Measurements from ENCODE around the gene DLAT.
"Not testable (repeated sequence)": the region's sequence is repeated elsewhere in the genome, so short reads cannot be mapped to it uniquely, and the experiment has no call there.

Gene DLAT

DNA sequence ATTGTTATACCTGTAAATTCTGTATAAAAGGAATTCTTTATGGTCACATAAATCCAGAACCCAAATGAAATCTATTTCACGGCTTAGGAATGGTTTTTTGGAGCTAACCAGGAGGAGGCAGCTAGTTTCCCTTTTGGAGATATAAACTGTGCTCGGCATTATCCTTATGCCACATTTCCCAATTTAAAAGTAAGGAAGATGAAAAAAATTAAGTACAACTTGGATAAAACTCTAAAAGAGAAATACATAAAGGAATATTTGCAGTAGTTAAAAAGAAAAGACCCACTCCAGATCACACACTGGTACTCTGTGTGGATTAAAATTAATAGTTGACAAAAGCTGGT is 17.7 kb downstream of the DLAT start:
- H3F3A ChIP-seq (ENCODE audit: insufficient read depth), result 0 out of 2 replicates have a peak, but pooled peaks cover 4% of the 10 kb centered on the region
- H3K4me3 ChIP-seq (ENCODE audit: insufficient read depth, low read length, poor library complexity, severe bottlenecking), result no peak overlapping the region
- H3K4me2 ChIP-seq (ENCODE audit: low read depth, low read length, poor library complexity, severe bottlenecking), result no peak overlapping the region
- H4K20me1 ChIP-seq (ENCODE audit: low read depth, low read length), result no peaks in the 10 kb centered on the region
- TF ChIP-seq, protein P1, sequence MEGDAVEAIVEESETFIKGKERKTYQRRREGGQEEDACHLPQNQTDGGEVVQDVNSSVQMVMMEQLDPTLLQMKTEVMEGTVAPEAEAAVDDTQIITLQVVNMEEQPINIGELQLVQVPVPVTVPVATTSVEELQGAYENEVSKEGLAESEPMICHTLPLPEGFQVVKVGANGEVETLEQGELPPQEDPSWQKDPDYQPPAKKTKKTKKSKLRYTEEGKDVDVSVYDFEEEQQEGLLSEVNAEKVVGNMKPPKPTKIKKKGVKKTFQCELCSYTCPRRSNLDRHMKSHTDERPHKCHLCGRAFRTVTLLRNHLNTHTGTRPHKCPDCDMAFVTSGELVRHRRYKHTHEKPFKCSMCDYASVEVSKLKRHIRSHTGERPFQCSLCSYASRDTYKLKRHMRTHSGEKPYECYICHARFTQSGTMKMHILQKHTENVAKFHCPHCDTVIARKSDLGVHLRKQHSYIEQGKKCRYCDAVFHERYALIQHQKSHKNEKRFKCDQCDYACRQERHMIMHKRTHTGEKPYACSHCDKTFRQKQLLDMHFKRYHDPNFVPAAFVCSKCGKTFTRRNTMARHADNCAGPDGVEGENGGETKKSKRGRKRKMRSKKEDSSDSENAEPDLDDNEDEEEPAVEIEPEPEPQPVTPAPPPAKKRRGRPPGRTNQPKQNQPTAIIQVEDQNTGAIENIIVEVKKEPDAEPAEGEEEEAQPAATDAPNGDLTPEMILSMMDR (IDR thresholded peaks at IDR 0.05; ENCODE audit: insufficient read depth, low read length, poor library complexity, severe bottlenecking), result no peak
- no peak for TF ChIP-seq EZH2phosphoT487 (conservative IDR thresholded peaks at IDR 0.05; ENCODE audit: low read length)
- peaks cover 44% of the 10 kb centered on the region for H3K36me3 ChIP-seq (ENCODE audit: low read length)
- H3K79me2 ChIP-seq (ENCODE audit: insufficient read depth, low read length), result no peaks in the 10 kb centered on the region
- no peaks in the 10 kb centered on the region for H3K9me2 ChIP-seq (replicated peaks; ENCODE audit: insufficient read depth, low read length)
- H3K27ac ChIP-seq (ENCODE audit: low read depth, low read length), result no peak overlapping the region
- no peaks in the 10 kb centered on the region for H3K9me3 ChIP-seq (ENCODE audit: insufficient read depth, low read length)
- no peak overlapping the region for H2AFZ ChIP-seq (ENCODE audit: low read depth, low read length, severe bottlenecking)
- H3K9ac ChIP-seq (ENCODE audit: low read length), result no peak overlapping the region
- H3K27me3 ChIP-seq (ENCODE audit: low read length), result no peaks in the 10 kb centered on the region

DNA sequence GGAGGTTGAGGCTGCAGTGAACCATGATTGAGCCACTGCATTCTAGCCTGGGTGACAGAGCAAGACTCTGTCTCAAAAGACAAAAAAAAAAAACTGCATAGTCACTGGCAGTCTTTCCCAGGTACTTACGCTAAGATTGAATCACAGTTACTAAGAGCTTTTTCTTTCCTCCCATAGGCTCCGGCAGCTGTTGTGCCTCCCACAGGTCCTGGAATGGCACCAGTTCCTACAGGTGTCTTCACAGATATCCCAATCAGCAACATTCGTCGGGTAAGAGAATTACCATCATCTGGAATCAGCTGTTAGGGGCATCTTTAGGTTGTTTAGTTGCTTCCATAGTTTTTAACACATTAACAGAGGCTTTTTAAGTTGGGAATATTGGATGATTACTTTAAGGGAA is 19.8 kb downstream of the DLAT start:
- no peaks in the 10 kb centered on the region for H3K27me3 ChIP-seq (ENCODE audit: low read length)
- H3F3A ChIP-seq (ENCODE audit: insufficient read depth), result no peaks in the 10 kb centered on the region
- H4K20me1 ChIP-seq (ENCODE audit: low read depth, low read length), result no peaks in the 10 kb centered on the region; the same call in 1 of the 2 replicates
- H3K9ac ChIP-seq (ENCODE audit: low read length), result no peak overlapping the region
- H3K4me3 ChIP-seq (ENCODE audit: insufficient read depth, low read length, poor library complexity, severe bottlenecking), result no peak overlapping the region
- no peak overlapping the region for H3K27ac ChIP-seq (ENCODE audit: low read depth, low read length)
- H3K4me2 ChIP-seq (ENCODE audit: low read depth, low read length, poor library complexity, severe bottlenecking), result no peak overlapping the region
- H3K79me2 ChIP-seq (ENCODE audit: insufficient read depth, low read length), result no peaks in the 10 kb centered on the region
- no peak overlapping the region for H2AFZ ChIP-seq (ENCODE audit: low read depth, low read length, severe bottlenecking)
- no peaks in the 10 kb centered on the region for H3K9me3 ChIP-seq (ENCODE audit: insufficient read depth, low read length)
- no peak for TF ChIP-seq EZH2phosphoT487 (conservative IDR thresholded peaks at IDR 0.05; ENCODE audit: low read length)
- TF ChIP-seq, protein P1 (IDR thresholded peaks at IDR 0.05; ENCODE audit: insufficient read depth, low read length, poor library complexity, severe bottlenecking), result no peak
- no peaks in the 10 kb centered on the region for H3K9me2 ChIP-seq (replicated peaks; ENCODE audit: insufficient read depth, low read length)
- peaks cover 44% of the 10 kb centered on the region for H3K36me3 ChIP-seq (ENCODE audit: low read length)

DNA sequence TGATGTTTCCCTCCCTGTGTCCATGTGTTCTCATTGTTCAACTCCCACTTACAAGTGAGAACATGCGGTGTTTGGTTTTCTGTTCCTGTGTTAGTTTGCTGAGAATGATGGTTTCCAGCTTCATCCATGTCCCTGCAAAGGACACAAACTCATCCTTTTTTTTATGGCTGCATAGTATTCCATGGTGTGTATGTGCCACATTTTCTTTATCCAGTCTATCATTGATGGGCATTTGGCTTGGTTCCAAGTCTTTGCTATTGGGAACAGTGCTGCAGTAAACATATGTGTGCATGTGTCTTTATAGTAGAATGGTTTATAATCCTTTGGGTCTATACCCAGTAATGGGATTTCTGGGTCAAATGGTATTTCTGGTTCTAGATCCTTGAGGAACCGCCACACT is 21.4 kb downstream of the DLAT start:
- H3K36me3 ChIP-seq (ENCODE audit: low read length), result peaks cover 51% of the 10 kb centered on the region
- H3K9ac ChIP-seq (ENCODE audit: low read length); H3K9me3 ChIP-seq (ENCODE audit: insufficient read depth, low read length); H3K4me3 ChIP-seq (ENCODE audit: insufficient read depth, low read length, poor library complexity, severe bottlenecking); H3K4me2 ChIP-seq (ENCODE audit: low read depth, low read length, poor library complexity, severe bottlenecking); H2AFZ ChIP-seq (ENCODE audit: low read depth, low read length, severe bottlenecking); H3K79me2 ChIP-seq (ENCODE audit: insufficient read depth, low read length); H3K27me3 ChIP-seq (ENCODE audit: low read length); H3K9me2 ChIP-seq (replicated peaks; ENCODE audit: insufficient read depth, low read length); H3K27ac ChIP-seq (ENCODE audit: low read depth, low read length); H3F3A ChIP-seq (ENCODE audit: insufficient read depth); H4K20me1 ChIP-seq (ENCODE audit: low read depth, low read length): not testable (repeated sequence)

DNA sequence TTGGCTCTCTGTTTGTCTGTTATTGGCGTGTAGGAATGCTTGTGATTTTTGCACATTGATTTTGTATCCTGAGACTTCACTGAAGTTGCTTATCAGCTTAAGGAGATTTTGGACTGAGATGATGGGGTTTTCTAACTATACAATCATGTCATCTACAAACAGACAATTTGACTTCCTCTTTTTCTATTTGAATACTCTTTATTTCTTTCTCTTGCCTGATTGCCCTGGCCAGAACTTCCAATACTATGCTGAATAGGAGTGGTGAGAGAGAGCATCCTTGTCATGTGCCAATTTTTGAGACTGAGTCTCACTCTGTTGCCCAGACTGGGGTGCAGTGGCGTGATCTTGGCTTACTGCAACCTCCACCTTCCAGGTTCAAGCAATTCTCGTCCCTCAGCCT is 23.0 kb downstream of the DLAT start:
- not testable (repeated sequence) for H3K9ac ChIP-seq (ENCODE audit: low read length); H3K9me3 ChIP-seq (ENCODE audit: insufficient read depth, low read length); H3K4me3 ChIP-seq (ENCODE audit: insufficient read depth, low read length, poor library complexity, severe bottlenecking); H3F3A ChIP-seq (ENCODE audit: insufficient read depth); H3K27ac ChIP-seq (ENCODE audit: low read depth, low read length); H3K9me2 ChIP-seq (replicated peaks; ENCODE audit: insufficient read depth, low read length); H4K20me1 ChIP-seq (ENCODE audit: low read depth, low read length); H3K79me2 ChIP-seq (ENCODE audit: insufficient read depth, low read length); H3K27me3 ChIP-seq (ENCODE audit: low read length); H3K4me2 ChIP-seq (ENCODE audit: low read depth, low read length, poor library complexity, severe bottlenecking); H2AFZ ChIP-seq (ENCODE audit: low read depth, low read length, severe bottlenecking)
- peaks cover 53% of the 10 kb centered on the region for H3K36me3 ChIP-seq (ENCODE audit: low read length)
